ENCODE measurements around the gene ABCD1.

The ABCD1 gene

DNA sequence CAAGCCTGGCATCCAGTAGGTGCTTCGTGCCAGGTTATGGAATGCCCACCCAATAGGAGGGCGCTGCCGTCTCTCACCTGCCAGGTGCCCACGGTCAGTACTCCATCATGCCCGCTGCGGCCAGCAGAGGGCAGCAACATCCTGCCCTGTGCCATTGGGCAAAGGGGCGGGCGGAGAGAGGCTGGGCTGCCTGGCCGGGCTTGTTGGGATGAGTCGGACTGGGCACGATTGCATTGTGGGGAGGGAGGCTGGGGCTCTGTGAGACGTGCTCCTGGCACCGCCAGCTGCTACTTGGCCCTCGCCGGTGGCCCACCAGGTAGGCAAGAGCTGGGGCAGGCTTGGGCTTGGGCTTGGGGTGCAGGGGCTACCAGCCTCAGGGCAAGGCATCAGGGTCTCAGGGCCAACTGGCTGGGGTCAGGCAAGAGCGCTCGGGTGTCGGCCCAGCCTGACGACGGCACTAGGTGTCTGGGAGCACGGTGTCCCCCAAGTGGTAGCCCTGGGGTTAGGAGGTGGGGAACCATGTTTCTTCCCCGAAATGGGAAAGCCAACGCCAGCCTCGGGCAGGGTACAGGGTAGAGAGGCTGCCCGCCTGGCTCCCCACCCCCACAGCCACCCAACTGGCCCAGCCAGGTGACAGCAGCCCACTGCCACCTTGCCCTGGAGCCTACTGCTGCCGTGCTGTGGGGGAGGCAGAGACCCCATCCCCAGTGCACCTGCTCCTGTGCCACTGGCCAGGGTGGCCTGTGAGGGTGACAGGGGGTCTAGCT, 39.5 kb downstream of the ABCD1 start, which contains the start of gene PLXNB3:
PLXNB3 (plus strand) TSS at position 261 of the 767 bp plus-strand sequence. CDS start 1,287 bp downstream, outside the sequence.
- no peak for FAIRE-seq

DNA sequence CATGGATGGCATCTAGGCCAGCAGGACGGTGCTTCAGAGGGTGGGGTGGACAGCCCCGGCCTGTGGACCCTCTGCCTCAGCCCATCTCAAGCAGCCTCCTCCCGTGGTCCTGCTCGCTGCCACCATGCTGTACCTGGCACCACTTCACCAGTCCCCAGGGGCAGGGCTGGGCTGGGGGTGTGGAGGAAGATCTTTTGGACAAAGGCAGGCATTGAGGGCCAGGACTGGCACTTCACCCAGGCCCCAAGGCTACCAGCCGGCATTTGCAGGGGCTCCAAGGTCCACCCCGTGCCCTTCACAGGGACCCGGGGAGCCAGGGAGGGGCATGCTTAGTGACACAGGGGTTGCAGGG, 40.1 kb downstream of the ABCD1 start:
- FAIRE-seq, result no peak

DNA sequence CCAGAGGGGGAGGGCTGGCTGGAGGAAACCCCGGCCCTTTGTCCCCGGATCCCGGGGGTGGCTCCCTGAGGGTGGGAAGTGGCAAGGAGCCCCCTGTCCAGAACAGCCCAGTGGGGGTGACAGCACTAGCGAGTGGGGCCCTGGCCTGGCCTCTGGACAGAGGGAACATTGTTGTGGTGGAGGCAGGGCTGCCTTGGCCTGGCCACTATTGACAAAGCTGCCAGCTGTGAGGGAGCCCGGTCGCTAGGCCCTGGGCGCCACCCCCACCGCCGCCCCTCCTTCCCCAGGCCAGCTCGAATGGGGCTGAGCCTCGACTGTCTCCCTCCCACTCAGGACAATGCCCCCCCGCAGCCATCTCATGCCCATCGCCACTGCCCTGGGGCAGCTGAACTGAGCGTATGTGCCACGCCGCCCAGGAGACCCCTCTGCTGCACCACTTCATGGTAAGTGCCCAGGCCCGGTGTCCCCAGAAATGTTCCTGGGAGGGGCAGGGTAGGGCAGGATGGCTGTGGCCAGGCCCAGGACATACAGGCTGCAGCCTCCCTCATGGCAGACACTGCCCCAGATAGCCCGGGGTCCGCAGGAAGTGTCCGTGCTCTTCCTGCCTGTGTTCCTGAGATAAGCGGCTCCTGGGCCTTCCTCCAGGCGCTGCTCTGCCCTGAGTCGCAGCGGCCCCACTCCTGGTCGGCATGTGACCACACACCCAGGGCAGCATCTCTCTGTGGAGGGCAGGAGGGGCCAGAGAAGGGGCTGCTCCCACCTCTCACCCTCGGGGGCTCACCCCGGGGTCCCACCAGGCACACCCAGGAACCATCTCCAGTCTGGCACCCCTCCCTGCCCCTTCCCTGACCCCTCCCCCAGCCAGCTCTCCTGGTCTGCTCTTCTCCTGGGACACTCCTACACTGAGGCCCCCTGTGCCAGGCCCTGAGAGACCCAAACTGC, 40.8 kb downstream of the ABCD1 start:
- FAIRE-seq, result no peak

DNA sequence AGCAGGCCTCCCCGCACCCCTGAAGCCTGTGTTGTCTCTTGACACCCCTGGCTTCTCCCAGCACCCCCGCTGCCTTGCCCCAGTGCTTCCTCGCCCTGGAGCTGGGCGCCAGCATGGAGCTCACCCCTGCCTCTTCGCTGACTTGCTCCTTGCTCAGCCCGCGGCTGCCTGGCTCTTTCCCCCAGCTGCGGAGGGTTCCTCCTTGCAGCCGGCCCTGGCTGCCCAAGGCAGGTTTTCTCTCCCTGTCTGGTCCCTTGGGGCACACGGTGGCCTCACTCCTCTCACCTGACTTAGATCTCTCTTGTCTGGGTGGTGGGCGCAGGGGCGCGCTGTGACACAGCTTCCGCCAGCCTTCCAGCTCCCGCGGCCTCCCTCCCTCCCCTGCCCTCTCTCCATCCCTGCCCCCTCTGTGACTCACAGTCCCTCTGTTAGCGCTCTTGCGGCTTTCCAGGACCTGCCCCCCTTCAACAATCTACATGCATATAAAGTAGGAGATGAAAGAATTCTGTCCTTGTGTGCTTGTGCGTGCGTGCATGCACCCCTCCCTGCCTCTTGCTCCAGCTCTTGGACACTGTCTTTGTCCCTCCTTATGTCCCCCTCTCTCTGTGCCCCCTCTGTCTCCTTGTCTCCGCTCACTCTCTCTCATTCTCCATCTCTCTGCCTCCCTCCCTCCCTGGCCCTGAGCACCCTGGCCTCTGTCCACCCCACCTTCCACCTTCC, 41.6 kb downstream of the ABCD1 start:
- FAIRE-seq, result no peak

DNA sequence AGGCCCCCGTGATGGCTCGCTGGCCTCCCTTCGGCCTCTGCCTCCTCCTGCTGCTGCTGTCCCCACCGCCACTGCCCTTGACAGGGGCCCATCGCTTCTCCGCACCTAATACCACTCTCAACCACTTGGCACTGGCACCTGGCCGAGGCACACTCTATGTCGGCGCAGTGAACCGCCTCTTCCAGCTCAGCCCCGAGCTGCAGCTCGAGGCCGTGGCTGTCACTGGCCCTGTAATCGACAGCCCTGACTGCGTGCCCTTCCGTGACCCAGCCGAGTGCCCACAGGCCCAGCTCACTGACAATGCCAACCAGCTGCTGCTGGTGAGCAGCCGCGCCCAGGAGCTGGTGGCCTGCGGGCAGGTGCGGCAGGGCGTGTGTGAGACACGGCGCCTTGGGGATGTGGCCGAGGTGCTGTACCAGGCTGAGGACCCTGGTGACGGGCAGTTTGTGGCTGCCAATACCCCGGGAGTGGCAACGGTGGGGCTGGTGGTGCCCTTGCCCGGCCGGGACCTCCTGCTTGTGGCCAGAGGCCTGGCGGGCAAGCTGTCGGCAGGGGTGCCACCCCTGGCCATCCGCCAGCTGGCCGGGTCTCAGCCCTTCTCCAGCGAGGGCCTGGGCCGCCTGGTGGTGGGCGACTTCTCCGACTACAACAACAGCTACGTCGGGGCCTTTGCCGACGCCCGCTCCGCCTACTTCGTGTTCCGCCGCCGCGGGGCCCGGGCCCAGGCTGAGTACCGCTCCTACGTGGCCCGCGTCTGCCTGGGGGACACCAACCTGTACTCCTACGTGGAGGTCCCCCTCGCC, 42.4 kb downstream of the ABCD1 start:
- FAIRE-seq, result no peak

DNA sequence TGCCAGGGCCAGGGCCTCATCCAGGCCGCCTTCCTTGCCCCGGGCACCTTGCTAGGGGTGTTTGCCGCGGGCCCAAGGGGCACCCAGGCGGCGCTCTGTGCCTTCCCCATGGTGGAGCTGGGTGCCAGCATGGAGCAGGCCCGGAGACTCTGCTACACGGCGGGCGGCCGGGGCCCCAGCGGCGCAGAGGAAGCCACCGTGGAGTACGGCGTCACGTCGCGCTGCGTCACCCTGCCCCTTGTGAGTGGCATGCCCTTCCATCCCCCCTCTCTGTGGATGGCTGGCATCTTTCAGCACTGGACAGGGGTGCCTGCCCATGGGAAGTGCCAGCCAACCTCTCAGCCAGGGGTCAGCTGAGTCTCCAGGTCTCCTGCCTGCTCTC, 43.0 kb downstream of the ABCD1 start:
- no peak for FAIRE-seq

DNA sequence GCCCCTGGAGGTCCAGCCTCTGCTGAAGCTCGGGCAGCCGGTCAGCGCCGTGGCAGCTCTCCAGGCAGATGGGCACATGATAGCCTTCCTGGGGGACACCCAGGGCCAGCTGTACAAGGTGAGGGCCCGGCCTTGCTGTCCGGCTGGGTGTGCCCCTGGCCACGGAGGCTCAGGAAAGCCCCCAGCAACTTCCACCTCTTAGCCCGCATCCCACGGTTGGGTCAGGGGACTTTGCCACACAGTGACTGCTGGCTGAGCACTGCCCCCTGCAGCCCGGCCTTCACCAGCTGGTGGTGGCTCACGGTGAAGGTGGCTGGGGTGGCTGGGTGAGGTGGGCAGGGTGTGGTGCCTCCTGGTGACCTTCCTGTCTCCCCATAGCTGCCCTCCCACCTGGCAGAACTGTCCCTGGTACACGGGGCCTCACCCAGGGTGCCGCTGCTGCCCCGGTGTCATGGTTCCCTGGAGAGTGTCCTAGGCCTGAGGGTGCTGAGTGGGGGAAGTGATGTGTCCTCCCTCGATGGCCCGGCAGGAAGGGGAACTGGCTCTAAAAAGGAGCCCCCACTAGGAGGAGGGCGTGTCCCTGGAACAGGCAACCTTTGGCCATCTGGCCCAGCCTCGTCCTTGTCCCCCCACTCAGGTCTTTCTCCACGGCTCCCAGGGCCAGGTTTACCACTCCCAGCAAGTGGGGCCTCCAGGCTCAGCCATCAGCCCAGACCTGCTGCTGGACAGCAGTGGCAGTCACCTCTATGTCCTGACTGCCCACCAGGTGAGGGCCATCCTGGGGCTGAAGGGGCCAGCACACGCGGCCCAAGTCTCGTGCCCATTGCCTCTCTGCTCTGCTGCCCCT, 43.9 kb downstream of the ABCD1 start:
- no peak for FAIRE-seq

DNA sequence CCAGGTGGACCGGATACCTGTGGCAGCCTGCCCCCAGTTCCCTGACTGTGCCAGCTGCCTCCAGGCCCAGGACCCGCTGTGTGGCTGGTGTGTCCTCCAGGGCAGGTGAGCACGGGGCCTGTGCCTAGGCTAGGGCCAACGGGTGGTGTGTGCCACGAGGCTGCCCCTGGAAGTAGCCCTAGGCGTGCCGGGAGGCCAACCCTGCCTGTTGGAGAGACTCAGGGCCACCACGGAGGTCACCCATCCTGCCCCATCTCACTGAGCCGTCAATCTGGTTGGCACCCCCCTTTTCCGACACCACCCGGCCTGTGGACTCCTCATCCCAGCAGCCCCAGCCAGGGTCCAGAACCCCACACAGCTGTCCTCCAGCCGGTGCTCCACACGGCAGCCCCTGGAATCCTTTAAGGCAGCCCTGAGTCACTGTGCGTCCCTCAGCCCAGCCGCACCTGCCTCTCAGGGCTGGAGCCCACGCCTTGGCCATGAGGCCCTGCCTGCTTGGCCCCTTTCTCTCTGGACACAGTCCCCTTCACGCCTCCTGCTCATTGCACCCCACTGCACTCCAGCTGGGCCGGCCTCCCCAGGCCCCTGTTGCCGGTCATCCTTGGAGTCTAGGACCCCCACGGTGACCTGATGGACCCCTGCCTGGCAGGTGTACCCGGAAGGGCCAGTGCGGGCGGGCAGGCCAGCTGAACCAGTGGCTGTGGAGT, 44.7 kb downstream of the ABCD1 start:
- no peak for FAIRE-seq

DNA sequence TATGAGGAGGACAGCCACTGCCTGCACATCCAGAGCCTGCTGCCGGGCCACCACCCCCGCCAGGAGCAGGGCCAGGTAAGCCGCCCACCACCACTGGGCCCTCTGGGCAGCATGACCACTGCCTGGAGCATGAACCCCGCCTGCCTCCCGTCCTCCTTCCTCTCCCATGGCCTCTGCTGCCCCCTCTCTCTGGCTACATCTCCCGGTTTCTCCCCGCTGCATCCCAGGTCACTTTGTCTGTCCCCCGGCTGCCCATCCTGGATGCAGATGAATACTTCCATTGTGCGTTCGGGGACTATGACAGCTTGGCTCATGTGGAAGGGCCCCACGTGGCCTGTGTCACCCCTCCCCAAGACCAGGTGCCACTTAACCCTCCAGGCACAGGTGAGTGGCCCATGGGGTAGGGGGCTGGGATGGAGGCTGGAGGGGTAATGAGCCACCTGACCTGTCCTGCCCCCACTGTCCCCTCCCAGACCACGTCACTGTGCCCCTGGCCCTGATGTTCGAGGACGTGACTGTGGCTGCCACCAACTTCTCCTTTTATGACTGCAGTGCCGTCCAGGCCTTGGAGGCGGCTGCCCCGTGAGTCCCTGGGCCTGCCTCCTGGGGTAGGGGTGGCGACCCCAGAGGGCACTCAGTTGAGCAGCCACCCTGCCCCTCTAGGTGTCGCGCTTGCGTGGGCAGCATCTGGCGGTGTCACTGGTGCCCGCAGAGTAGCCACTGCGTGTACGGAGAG, 45.4 kb downstream of the ABCD1 start:
- no peak for FAIRE-seq

DNA sequence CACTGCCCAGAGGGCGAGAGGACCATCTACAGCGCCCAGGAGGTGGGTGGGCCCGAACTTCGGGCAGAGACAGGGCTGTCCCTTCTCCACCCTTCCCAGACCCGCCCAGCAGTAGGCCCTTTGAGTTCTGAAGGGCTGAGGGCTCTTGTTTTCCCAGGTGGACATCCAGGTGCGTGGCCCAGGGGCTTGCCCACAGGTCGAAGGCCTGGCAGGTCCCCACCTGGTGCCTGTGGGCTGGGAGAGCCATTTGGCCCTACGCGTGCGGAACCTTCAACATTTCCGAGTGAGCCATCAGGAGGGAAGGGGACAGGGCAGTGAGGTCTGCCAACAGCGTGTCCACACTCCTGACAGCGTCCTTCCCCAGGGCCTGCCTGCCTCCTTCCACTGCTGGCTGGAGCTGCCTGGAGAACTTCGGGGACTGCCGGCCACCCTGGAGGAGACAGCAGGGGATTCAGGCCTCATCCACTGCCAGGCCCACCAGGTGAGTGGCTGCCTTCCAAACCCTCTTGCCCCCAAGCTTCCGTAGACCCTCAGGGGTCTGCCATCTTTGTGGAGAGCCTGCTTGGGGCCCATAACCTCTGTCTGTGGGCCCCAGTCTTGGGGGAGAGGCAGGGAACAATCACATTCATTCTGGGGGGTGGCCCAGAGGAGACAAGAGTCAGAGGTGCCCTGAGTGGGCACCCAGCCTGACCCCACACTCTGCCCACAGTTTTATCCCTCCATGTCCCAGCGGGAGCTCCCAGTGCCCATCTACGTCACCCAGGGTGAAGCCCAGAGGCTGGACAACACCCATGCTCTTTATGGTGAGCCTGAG, 46.2 kb downstream of the ABCD1 start:
- FAIRE-seq, result no peak

DNA sequence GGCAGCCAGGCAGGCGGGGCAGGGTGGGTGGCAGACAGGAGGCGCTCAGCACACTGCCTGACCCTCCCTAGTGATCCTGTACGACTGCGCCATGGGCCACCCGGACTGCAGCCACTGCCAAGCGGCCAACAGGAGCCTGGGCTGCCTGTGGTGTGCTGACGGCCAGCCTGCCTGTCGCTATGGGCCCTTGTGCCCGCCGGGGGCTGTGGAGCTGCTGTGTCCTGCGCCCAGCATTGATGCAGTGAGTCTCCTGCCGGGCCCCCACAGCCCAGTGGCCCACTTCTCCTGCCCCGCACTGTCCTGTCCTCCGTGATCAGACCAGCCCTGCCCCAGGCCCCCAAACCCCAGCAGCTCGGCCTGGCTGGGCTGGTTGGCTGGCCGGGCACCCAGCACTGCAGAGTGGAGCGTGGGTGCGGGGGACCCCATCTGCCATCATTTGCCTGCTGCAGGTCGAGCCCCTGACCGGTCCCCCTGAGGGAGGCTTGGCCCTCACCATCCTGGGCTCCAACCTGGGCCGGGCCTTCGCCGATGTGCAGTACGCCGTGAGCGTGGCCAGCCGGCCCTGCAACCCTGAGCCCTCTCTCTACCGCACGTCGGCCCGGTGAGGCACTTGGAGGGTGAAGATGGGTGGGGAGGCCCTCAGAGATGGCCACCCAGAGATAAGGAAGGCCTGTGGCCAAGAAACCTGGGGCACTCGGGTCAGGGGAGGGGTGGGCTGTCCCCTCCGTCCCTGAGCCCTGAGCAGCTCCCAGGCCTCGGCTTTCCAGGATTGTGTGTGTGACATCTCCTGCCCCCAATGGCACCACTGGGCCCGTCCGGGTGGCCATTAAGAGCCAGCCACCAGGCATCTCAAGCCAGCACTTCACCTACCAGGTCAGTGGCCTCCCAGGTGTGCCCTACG, 47.0 kb downstream of the ABCD1 start:
- no peak for FAIRE-seq

DNA sequence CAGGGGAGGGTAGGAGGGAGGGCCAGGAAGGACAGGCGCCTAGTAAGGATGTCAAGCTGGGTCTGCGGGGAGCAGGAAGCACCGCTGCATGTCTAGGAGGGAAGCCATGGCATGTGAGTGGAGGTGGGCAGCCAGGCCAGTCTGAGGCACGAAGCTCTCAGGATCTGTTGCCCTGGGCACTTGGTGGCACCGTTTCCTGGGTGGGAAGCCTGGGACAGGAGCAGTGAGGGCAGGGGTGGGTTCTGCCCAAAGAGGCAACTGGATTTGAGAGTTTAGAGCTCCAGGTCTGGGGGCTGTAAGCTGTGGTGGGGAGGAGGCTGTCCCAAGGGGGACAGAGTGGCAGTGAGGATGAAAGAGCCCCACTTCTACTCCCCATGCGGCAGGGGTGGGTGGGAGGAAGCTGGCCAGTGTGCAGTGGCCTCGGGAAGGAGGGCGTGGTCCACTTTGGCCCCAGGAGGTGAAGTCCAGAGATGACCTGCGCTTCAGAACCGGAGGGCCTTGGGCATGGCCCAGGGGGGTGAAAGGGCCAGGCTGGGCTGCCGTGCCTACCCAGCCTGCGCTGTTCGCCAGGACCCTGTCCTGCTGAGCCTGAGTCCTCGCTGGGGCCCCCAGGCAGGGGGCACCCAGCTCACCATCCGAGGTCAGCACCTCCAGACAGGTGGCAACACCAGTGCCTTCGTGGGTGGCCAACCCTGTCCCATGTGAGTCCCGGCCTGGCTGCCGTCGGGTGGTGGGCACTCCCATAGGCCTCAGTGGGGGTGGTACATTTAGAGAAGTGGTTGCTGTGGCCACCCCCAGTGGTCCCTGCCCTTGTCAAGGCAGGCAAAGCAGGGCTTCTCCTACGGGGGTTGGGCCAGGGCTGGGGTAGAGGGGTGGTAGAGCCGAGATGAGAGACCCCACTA, 47.9 kb downstream of the ABCD1 start:
- FAIRE-seq, result no peak

DNA sequence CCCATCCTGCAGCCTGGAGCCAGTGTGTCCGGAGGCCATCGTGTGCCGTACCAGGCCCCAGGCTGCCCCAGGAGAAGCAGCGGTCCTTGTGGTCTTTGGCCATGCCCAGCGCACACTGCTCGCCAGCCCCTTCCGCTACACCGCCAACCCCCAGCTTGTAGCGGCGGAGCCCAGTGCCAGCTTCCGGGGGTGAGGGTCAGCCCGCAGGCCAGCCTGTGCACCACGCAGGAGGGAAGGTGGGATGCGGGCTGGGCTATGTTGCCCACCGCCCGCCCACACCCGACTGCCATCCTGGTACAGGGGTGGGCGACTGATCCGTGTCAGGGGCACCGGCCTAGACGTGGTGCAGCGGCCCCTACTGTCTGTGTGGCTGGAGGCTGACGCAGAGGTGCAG, 48.6 kb downstream of the ABCD1 start:
- FAIRE-seq, result no peak

DNA sequence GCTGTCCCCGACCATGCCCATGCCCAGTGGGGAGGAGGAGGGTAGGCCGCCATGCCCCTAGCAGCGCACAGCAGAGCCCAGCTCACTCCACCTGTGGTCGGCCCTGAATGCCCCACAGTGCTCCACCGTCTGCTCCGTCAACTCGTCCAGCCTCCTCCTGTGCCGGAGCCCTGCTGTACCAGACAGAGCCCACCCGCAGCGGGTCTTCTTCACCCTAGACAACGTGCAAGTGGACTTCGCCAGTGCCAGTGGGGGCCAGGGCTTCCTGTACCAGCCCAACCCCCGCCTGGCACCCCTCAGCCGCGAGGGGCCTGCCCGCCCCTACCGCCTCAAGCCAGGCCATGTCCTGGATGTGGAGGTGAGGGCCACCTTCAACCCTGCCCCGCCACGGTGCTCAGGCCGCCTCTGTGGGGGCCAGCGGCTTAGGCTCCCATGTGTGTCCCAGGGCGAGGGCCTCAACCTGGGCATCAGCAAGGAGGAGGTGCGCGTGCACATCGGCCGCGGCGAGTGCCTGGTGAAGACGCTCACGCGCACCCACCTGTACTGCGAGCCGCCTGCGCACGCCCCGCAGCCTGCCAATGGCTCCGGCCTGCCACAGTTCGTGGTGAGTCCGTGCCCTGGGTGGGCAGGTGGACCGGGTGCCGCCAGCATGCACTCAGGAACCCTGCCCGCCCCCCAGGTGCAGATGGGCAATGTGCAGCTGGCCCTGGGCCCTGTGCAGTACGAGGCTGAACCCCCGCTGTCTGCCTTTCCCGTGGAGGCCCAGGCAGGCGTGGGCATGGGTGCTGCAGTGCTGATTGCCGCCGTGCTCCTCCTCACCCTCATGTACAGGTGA, 49.3 kb downstream of the ABCD1 start:
- no peak for FAIRE-seq

DNA sequence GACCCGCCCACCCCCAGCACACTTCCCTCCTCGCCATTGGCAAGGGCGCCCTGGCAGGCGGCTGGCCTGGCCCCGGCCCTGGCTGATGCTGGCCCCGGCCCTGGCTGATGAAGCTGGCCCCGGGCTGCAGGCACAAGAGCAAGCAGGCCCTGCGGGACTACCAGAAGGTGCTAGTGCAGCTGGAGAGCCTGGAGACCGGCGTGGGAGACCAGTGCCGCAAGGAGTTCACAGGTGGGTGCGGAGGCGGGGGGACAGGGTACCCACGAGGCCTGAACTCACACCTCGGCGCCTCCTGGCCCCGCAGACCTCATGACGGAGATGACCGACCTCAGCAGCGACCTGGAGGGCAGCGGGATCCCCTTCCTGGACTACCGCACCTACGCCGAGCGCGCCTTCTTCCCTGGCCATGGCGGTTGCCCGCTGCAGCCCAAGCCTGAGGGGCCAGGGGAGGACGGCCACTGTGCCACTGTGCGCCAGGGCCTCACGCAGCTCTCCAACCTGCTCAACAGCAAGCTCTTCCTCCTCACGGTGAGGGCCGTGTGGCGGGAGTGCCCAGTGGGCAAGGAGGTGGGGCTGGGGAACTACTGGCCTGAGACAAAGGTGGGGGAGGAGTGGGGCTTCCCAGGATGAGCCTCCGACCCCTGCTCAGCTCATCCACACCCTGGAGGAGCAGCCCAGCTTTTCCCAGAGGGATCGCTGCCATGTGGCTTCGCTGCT, 50.1 kb downstream of the ABCD1 start:
- FAIRE-seq, result no peak
